ENCODE results near the gene FAM20C. TPM values are rescaled to one million over a fixed set of nuclear protein-coding genes. Genes with fewer than 3 reads are reported as not detected.

FAM20C gene
- total and polyA plus RNA-seq, 10 of the 15 experiments (the other 5 are each of a cell fraction or from before 2014, with no cell fraction given) = 0.44 TPM; not detected in 9

DNA sequence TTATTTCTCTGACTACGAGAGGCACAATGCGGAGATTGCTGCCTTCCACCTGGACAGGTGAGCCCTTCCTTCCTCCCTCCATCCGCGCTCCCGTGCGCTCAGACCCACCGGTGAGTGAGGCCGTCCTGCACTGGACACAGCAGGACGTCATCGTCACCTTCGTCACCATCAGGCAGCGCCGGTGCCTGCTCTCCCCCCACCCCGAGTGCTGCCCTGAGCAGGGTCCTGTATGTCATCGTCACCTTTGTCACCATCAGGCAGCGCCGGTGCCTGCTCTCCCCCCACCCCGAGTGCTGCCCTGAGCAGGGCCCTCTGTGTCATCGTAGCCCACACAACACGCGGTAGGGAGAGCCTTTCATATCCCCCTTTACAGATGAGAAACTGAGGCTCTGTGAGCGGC lies 54.1 kb downstream of the FAM20C start (continued):
- no peak for TF ChIP-seq NR2C1 (IDR thresholded peaks at IDR 0.05)

DNA sequence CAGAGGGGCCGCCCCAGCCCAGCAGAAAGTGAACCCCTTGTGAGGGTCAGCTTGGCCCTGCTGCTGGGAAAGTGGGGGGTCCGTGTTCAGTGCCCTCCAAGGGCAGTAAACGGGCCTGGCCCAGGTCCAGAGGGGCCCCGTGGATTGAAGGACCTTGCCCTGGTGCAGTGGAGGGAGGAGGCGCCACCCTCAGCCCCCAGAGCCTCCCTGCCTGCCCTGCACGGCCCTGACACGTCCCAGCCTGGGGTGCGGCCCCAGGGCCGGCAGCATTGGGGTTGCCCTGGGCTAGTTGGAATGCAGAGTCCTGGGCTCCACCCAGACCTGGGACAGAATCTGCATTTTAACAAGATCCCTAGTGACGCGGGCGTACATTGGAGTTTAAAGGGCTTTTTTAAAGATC lies 54.8 kb downstream of the FAM20C start:
- ChIA-PET RAD21 (ENCODE audit: unreplicated experiment) (no interaction called here), POLR2A (no interaction called here), SMC1A (ENCODE audit: uncharacterized antibody, unreplicated experiment) (no interaction called here), CTCF (no interaction called here)
- Histone ChIP-seq H3K9ac (ENCODE audit: control insufficient read depth, insufficient read depth, low read length) (no peak overlapping the region), H3K79me2 (ENCODE audit: control insufficient read depth, insufficient read depth, low read length) (no peaks in the 10 kb centered on the region), H3K27ac (ENCODE audit: control insufficient read depth, insufficient read depth) (no peak overlapping the region), H2AFZ (ENCODE audit: control insufficient read depth, low read depth, low read length) (no peak overlapping the region), H3K36me3 (ENCODE audit: control insufficient read depth in 2 of 2, insufficient read depth in 2 of 2, low read length in 1 of 2) (no peaks in the 10 kb centered on the region), H3K4me3 (no peak overlapping the region), H3K4me2 (ENCODE audit: control insufficient read depth, insufficient read depth) (no peak overlapping the region), H3K4me1 (ENCODE audit: control insufficient read depth, insufficient read depth, low read length) (no peaks in the 10 kb centered on the region), H3K27me3 (replicated peaks in 1 of 2; ENCODE audit: control insufficient read depth in 2 of 2, insufficient read depth in 2 of 2, low read length in 1 of 2) (no peaks in the 10 kb centered on the region), H3K9me3 (replicated peaks; ENCODE audit: control insufficient read depth, insufficient read depth, low read length) (no peaks in the 10 kb centered on the region; the same call in 2 of the 3 replicates), H4K20me1 (ENCODE audit: control insufficient read depth, insufficient read depth) (no peaks in the 10 kb centered on the region)
- ATAC-seq (no peak), FAIRE-seq (no peak), DNase-seq (ENCODE audit: low read depth, low spot score) (no peak)
- intact Hi-C loops (cut with micrococcal nuclease; ENCODE audit: unreplicated experiment) = no loop called here
- 37% methylated on average over 12 of the region's 12 CpGs for WGBS (ENCODE audit: insufficient coverage, insufficient replicate concordance, low lambda C conversion rate, missing lambda C conversion rate)
- no TSS peak for BruUV-seq (replicated peaks)
- in situ Hi-C loops (cut with MboI) = no loop called here
- TF ChIP-seq ZNF217 (IDR thresholded peaks at IDR 0.05) (no peak), JUNB (IDR thresholded peaks at IDR 0.05) (no peak), BMI1 (IDR thresholded peaks at IDR 0.05; ENCODE audit: borderline replicate concordance) (no peak), SMAD5 (IDR thresholded peaks at IDR 0.05; ENCODE audit: low read depth) (no peak), ZNF274 (IDR thresholded peaks at IDR 0.05; ENCODE audit: insufficient read depth, insufficient read length) (no peak), MTA3 (IDR thresholded peaks at IDR 0.05; ENCODE audit: borderline replicate concordance, low read length) (no peak), SIX5 (IDR thresholded peaks at IDR 0.05; ENCODE audit: low read depth, low read length, severe bottlenecking) (no peak), NFYB (IDR thresholded peaks at IDR 0.05; ENCODE audit: insufficient read depth, low read depth, low read length) (no peak), RELA (IDR thresholded peaks at IDR 0.05; ENCODE audit: borderline replicate concordance, partially characterized antibody) (no peak), POLR2AphosphoS5 (IDR thresholded peaks at IDR 0.05; ENCODE audit: low read length) (no peak)
- TF ChIP-seq, protein P1, sequence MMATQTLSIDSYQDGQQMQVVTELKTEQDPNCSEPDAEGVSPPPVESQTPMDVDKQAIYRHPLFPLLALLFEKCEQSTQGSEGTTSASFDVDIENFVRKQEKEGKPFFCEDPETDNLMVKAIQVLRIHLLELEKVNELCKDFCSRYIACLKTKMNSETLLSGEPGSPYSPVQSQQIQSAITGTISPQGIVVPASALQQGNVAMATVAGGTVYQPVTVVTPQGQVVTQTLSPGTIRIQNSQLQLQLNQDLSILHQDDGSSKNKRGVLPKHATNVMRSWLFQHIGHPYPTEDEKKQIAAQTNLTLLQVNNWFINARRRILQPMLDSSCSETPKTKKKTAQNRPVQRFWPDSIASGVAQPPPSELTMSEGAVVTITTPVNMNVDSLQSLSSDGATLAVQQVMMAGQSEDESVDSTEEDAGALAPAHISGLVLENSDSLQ (IDR thresholded peaks at IDR 0.05) = no peak
